WERI-Rb-1 (cell line): ENCODE results near the gene NT5C1B.
"Not testable (repeated sequence)": the region's sequence is repeated elsewhere in the genome, so short reads cannot be mapped to it uniquely, and the experiment has no call there.

Experiments
- DNase-seq: peaks from one replicate; pipeline ENCODE4 v3.0.0-alpha.2; 2020
- H3K27ac ChIP-seq: fragments of 250-450 bp; sonication (Bioruptor Pico); 2 replicates; pipeline ENCODE4 v1.5.1; 2020; ENCODE audit warnings: mild to moderate bottlenecking, moderate library complexity
- H3K27me3 ChIP-seq: fragments of 250-450 bp; sonication (Bioruptor Pico); 2 replicates; pipeline ENCODE4 v1.5.1; 2021; ENCODE audit warnings: mild to moderate bottlenecking, low read depth, moderate library complexity; ENCODE audit not compliant: insufficient read depth, severe bottlenecking
- H3K36me3 ChIP-seq: fragments of 250-450 bp; sonication (Bioruptor Pico); 2 replicates; pipeline ENCODE4 v1.5.1; 2020; ENCODE audit warnings: mild to moderate bottlenecking, moderate library complexity
- H3K4me3 ChIP-seq: 2 replicates; pipeline ENCODE4 v1.5.1; 2011; ENCODE audit warnings: low read depth, mild to moderate bottlenecking, control low read depth, low read length
- H3K9me3 ChIP-seq: fragments of 250-450 bp; sonication (Bioruptor Pico); 2 replicates; pipeline ENCODE4 v1.5.1; 2021; ENCODE audit warnings: mild to moderate bottlenecking, moderate library complexity; ENCODE audit not compliant: severe bottlenecking
- TF ChIP-seq, protein P1 (sequence below): IDR thresholded peaks from 2 replicates; pipeline ENCODE4 v1.5.1; 2011; ENCODE audit warnings: low read depth, mild to moderate bottlenecking, control low read depth, inconsistent platforms, low read length

Gene NT5C1B

GRCh38 chr2:18589354-18589753, at the start of gene NT5C1B:
Gene NT5C1B (minus strand): TSS chr2:18589569. CDS start chr2:18589468, 101 bp downstream.
- TF ChIP-seq, protein P1, sequence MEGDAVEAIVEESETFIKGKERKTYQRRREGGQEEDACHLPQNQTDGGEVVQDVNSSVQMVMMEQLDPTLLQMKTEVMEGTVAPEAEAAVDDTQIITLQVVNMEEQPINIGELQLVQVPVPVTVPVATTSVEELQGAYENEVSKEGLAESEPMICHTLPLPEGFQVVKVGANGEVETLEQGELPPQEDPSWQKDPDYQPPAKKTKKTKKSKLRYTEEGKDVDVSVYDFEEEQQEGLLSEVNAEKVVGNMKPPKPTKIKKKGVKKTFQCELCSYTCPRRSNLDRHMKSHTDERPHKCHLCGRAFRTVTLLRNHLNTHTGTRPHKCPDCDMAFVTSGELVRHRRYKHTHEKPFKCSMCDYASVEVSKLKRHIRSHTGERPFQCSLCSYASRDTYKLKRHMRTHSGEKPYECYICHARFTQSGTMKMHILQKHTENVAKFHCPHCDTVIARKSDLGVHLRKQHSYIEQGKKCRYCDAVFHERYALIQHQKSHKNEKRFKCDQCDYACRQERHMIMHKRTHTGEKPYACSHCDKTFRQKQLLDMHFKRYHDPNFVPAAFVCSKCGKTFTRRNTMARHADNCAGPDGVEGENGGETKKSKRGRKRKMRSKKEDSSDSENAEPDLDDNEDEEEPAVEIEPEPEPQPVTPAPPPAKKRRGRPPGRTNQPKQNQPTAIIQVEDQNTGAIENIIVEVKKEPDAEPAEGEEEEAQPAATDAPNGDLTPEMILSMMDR, result no peak
- no peak within 1 kb of the TSS for H3K27ac ChIP-seq
- peaks cover 5% of the 10 kb centered on the region for H3K27me3 ChIP-seq

DNA sequence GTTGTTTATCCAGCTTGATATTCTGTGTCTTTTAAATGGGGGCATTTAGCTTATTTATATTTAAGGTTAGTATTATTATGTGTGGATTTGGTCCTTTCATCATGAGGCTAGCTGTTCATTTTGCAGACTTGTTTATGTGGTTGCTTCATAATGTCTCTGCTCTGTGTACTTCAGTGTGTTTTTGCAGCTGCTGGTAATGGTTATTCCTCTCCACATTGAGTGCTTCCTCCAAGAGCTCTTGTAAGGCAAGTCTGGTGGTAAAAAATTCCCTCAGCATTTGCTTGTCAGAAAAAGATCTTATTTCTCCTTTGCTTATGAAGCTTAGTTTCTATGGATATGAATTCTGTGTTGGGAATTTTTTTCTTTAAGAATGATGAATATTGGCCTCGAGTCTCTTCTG, 47.8 kb upstream of the NT5C1B start:
- peaks cover 8% of the 10 kb centered on the region for H3K9me3 ChIP-seq
- H3K4me3 ChIP-seq, result no peak overlapping the region
- DNase-seq, result no peak
- H3K36me3 ChIP-seq, result no peaks in the 10 kb centered on the region
- peaks cover 6% of the 10 kb centered on the region for H3K27me3 ChIP-seq
- TF ChIP-seq, protein P1, result no peak
- no peak overlapping the region for H3K27ac ChIP-seq

More at GRCh38 chr2:18589354-18589753, at the start of gene NT5C1B:
- Histone ChIP-seq H3K9me3 (peaks cover 6% of the 10 kb centered on the region), H3K4me3 (no peak within 1 kb of the TSS), H3K36me3 (no peaks in the 10 kb centered on the region)
- no peak for DNase-seq

DNA sequence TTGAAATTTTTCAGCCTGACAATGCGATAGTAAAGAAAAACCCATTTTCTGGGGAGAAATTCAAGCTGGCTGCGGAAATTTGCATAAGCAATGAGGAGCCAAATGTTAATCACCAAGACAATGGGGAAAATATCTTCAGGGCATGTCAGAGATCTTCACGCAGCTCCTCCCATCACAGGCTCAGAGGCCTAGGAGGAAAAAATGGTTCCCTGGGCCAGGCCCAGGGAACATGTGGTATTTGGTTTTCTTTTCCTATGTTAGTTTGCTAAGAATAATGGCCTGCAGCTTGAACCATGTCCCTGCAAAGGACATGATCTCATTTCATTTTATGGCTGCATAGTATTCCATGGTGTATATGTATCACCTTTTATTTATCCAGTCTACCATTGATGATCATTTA, 43.3 kb upstream of the NT5C1B start:
- H3K4me3 ChIP-seq, DNase-seq, H3K27me3 ChIP-seq, H3K9me3 ChIP-seq, H3K36me3 ChIP-seq, H3K27ac ChIP-seq: not testable (repeated sequence)

DNA sequence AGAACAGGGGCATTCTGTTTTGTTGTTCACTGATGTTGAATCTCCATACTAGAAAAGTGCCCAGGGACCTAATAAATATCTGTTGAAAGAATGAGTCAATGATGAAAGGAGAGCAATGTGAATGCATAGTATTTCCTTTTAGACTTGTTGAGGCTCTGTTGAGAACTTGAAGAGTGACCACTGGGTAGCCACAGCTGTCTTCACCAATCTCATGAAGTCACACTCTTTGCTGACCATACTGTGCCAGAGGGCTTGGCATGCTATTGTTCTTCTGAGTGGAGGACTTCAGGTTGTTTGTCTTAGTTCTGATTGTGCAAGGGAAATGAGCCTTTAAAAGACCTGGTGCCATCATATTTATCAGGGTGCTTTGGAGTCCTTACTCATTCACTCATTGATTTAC, 41.6 kb upstream of the NT5C1B start:
- no peak for DNase-seq
- peaks cover 7% of the 10 kb centered on the region for H3K27me3 ChIP-seq

DNA sequence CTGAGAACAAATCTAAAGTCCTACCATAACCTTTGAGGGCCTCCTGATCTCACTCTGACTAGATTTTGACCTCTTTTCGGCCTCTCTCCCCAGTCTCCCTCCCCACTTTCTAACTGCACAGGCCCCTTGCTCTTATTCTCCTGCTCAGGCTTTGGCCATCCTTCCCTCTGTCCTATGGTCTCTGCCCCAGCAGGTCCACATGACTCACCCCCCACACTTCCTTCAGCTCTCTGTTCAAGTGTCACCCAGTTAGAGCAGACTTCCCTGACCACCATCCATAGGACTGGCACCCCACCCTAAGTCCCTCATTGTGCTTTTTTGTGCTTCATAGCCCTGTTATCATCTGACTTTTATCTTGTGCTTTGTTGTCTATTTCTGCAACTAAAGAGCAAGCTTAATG, 41.2 kb upstream of the NT5C1B start:
- no peak for DNase-seq
- TF ChIP-seq, protein P1, result no peak
- Histone ChIP-seq H3K9me3 (peaks cover 8% of the 10 kb centered on the region), H3K27me3 (peaks cover 7% of the 10 kb centered on the region), H3K4me3 (no peak overlapping the region), H3K27ac (no peak overlapping the region), H3K36me3 (no peaks in the 10 kb centered on the region)

More for the DNA sequence above, 41.6 kb upstream of the NT5C1B start:
- Histone ChIP-seq H3K36me3 (no peaks in the 10 kb centered on the region), H3K4me3 (no peak overlapping the region), H3K27ac (no peak overlapping the region), H3K9me3 (peaks cover 8% of the 10 kb centered on the region)
- TF ChIP-seq, protein P1, result no peak

- TF ChIP-seq, protein P1, result no peak
- Histone ChIP-seq H3K27ac (no peak overlapping the region), H3K9me3 (peaks cover 8% of the 10 kb centered on the region), H3K36me3 (no peaks in the 10 kb centered on the region), H3K4me3 (no peak overlapping the region), H3K27me3 (peaks cover 7% of the 10 kb centered on the region)
- no peak for DNase-seq
These were observed 40.7 kb upstream of the NT5C1B start for GRCh38 chr2:18630101-18630500.
